Astrocyte (in vitro differentiated cells and primary cell): ENCODE data around the gene NECAP2.

Experiments used
- CTCF ChIP-seq: IDR thresholded peaks from 2 replicates; pipeline ENCODE4 v1.5.1; 2011; ENCODE audit warnings: low read depth, mild to moderate bottlenecking, inconsistent platforms, low read length, moderate library complexity; ENCODE audit not compliant: insufficient read depth
- EZH2 ChIP-seq: IDR thresholded peaks from 2 replicates; pipeline ENCODE4 v1.6.1; 2012; ENCODE audit warnings: mild to moderate bottlenecking, low read length, inconsistent platforms; ENCODE audit not compliant: insufficient read depth

- no peak for TF ChIP-seq EZH2
- TF ChIP-seq CTCF = no peak
Observed at GRCh38 chr1:16446116-16446515, 5.6 kb downstream of the NECAP2 start.
